ENCODE measurements around the gene GALNT11.

Gene GALNT11

DNA sequence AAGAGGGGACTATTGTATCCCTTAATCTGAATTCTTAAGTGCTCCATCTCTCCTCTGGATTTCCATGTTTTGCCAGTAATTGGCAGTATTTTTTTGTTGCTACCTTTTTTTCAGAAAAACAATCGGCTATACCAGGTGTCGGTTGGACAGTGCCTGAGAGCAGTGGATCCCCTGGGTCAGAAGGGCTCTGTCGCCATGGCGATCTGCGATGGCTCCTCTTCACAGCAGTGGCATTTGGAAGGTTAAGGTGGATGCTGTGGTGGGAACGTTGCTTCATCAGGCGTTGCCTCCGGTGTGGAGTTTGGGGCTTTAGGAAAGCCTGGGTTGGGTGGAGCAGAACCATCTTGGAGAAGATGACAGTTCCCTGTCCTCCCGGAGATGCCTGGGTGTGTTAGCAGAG lies 96.0 kb downstream of the GALNT11 start:
- DNase-seq: no peak

DNA sequence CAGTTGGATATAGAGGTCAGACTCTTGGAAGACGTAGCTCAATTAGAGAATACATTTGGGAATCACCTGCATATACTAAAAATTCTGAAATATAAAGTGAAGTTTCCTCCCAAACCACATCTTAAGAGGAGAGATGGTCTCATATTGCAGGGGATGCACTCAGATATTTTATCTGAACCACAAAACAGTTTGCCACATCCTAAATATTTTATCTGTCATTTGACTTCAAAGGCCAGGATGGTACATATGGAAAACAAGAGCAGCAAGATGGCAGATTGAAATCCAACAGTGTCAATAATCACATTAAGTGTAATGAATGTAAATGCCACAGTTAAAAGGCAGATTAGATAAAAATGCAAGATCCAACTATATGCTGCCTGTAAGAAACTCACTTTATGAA lies 97.1 kb downstream of the GALNT11 start:
- DNase-seq: no peak

DNA sequence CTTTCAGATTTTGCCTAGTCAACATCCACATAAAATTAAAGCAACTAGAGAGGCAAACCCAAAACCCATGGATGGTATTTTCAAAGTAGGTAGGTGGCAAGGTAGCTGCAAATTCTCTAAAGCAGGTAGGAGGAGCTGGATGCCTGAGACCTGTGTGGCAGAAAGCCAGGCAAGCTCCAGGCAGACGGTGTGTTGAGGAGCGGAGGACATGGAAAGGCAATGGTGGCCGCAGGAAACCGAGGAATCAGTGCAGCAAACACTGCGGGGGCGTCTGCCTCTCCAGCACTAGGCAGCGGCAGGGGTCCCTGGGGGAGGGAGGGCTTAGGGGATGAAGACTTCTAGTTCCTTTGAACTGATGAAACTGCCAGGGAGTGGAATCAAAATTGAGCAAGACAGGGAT lies 101.3 kb downstream of the GALNT11 start:
- DNase-seq: no peak

DNA sequence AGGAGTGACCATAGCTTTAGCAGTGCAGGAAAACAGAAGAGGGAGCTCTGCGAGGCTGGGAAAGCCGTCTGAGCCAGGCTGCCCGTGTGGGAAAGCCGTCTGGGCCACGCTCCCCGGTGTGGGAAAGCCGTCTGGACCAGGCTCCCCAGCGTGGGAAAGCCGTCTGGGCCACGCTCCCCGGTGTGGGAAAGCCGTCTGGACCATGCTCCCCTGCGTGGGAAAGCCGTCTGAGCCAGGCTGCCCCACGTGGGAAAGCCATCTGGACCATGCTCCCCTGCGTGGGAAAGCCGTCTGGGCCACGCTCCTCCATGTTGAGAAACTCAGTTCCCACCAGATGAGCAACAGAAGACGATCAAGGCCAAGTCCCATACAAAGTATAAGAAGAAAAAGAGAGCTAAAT lies 101.8 kb downstream of the GALNT11 start:
- no peak for DNase-seq

DNA sequence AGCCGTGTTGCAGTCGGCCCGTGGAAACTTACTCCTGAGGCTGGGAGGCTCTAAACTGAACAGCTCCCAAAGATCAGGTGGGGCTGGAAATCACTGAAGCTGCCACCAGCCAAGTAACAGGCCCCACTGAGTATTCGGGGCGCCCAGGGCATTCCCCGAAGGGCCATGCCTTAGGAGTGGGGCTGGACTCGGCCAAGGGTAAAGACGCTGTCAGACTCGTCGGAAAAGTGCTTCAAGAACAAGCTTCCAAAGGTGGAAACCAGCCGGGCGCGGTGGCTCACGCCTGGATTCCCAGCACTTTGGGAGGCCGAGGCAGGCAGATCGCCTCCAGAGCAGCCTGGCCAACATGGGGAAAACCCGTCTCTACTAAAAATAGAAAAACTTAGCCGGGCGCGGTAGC lies 102.8 kb downstream of the GALNT11 start:
- DNase-seq: no peak

DNA sequence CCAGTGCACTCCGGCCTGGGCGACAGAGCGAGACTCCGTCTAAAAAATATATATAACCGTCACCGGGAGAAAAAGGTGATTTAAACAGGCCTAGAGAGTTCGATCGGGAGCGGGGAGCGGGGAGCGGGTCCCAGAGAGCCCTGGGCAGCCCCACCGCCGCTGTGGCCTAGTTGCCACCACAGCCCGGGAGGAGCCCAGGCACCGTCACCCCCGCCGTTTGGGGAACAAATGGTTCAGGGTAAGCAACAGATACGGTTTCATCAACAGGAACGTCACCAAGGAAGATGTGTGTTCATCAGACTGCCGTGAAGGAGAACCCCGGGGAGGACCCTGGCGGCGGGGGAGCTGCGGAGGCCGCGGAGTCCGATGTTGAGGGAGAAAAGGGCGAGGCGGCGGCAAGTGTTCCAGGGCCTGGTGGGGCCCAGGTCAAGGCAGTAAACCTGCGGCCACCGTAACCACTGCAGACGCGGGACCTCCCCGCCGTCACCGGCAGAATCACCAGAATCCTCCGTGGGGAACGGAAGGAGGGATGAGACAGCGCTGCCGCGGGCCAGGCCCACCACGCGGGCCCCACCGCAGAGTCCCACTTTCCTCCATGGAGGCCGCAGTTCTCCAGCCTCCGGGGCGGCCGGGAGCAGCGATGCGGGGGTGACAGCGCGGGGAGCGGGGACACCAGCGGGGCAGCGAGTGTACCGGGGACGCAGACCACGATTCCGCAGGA lies 103.4 kb downstream of the GALNT11 start:
- DNase-seq: no peak

DNA sequence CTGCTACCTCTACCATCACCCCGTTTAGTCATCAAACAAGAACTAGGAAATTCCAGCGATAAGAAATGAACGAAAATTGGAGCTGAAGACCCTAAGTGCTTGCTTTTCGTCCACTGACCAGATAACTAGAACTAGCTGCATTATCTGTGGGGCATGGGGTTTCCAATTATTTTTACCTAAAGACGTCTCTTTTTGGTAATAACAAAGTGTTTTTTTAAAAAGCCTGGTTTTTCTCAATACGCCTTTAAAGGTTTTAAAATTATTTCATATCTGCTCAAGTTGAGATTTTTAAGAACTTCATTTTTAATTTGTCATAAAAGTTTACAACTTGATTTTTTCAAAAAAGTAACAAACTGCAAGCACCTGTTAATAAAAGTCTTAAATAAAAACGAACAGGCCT lies 104.2 kb downstream of the GALNT11 start:
- DNase-seq: no peak

DNA sequence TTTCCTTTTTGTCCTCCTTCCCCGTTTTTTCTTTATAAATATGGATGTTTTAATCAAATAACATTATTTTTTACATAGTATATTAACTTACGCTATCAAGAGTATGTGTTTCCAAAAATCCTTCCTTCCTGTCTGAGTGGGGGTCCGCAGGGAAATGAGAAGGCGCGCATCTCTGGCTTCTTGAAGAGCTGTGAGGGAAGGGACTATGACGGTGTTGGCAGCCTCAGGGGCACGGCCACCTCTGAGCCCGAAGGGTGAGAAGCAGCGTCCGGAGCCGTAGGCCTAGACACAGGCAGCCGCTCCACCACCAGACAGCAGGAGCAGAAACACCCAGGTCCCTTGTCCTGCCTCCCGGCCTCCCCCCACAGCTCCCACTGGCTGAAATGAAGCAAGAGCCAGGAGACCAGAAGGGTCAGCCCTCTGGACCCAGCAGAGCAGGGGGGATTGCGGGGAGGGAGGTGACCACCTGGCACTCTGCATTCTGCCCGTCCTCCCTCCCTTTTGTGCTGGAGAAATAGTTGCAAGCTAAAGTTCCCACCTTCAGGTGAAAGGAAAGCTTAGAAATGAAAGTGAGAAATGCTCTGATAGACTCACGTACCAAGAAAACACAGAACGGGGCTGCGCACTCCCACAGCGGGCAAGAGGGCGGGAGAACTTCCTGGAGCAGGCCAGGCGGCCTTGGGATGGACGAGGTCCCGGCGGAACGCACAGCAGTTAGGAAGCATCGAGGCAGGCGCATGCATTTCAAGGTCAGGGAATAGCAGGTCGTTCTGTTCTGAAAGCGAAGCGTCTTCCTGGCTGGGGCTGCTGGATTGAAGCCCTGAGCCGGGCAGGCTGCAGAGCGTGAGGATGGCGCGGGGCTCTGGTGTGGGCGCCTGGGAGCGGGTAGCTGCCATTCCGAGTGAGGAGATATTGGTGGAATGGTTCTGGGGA lies 105.5 kb downstream of the GALNT11 start:
- no peak for DNase-seq

DNA sequence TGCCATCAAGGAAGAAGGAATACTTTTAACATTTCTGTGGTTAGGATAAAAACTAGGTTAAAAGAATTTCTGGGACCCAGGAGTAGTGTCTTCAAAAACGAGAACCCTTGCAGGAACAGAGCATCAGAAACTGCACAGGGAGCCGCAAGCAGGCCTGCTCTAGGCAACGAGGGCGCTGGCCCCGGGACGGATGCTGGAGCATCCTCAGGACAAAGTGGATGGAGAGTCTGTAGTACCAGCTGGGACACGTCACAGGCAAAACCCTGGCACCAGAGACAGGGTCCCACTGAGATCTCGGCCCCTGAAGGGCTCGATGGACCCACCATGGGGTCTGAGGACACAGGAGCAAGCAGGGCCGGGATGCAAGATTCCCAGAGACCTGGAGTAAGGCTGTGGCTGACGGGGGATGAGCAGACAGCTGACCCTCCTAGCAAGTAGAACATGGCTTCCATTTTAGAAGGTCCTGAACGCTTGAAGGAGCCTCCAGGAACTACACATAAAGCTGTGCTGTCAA lies 106.6 kb downstream of the GALNT11 start:
- DNase-seq: no peak

DNA sequence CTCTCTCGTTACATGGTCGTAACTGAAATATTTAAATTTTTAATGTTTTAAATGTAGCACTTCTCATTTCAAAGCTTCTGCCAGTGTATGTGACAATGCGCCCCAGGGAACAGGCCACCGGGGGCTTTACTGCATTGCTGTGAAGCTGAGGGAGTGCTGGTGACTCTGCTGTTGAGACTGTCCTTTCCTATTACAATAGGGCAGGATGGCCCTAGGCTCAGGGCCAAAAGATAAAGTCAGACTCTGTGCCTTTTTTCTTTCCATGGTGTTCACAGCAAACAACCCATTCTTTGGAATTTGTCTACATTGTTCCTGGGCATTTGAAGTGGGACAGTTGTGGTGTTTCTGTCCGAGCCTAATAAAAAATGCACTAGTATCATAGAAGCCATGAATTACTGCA lies 107.3 kb downstream of the GALNT11 start:
- no peak for DNase-seq

DNA sequence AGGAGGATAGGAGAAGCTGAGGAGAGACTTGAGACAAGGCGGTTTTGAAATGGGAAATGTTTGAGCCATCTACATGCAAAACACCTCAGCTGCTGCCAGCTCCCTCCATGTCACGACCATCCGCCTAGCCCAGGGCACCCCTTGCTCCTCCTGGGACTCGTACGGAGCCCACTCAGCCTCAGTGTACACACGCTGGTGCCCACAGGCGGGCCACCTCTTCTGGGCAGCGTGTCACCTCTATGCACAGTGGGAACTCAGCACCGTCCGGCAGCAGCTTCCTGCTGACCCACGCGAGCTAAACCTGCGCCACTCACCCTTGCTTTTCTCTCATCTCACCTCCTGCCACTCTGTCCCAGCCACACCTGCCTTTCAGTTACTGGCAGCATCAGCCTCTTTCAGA lies 108.3 kb downstream of the GALNT11 start:
- DNase-seq: no peak

DNA sequence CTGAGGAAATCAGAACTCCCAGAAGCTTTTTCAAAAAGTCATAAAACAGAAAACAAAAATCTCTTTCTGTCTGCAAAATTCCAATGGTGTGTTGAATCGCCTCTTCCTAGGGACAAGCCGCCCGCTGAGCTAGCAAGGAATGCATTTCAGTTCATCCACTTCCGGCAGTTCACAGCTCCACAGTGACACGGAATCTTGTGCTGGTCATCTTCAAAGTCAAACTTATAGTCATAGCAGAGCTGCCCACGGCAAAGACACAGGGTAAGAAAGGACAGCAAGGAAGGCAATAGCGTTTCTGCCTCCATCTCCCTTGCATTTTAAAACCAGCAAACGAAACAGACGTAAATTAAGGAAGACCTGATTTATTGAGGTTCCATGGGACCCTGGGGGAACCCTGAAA lies 111.2 kb downstream of the GALNT11 start:
- DNase-seq: no peak

DNA sequence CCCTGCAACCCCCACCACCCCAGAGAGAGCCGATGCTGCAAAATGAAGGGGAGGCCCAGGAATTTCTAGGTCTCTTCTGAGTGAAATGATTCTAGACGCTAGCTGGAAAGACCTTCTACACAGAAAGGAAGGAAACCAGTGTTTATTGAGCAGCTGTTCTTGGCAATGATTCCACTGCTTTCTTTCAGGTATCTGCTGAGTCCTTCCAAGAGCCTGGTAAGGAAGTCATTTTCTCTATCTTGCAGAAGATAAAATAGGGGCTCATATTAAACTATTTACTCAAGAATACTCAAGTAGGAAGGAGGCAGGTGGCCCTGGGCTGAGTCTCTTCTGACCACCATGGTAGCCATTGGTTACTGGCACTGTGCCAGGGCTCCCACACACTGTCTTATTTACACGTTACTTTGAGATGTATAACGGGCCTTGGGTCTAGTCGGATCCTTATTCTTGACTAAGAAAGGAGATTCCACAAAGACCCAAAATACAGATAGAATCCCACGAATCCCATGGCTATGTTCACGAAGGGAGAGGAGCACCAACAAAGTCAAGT lies 112.1 kb downstream of the GALNT11 start:
- DNase-seq: no peak

DNA sequence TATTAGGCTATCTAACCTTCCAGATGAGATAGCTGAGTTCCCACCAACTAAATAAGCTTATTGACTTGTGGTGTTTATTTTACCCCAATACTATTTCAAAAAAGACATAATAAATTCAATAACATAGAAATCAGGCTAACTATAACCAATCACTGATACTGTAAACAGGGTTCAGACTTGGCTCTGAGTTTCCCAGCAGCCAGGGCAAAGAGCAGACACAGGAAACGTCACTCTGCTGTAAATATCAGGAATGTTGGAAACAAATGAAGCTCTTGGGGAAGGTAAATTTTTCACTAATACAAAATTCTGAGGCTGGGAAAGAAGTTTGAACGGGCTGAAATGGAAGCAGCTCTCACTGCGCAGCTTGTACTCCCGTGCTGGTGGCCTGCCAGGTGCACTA lies 114.6 kb downstream of the GALNT11 start:
- no peak for DNase-seq

DNA sequence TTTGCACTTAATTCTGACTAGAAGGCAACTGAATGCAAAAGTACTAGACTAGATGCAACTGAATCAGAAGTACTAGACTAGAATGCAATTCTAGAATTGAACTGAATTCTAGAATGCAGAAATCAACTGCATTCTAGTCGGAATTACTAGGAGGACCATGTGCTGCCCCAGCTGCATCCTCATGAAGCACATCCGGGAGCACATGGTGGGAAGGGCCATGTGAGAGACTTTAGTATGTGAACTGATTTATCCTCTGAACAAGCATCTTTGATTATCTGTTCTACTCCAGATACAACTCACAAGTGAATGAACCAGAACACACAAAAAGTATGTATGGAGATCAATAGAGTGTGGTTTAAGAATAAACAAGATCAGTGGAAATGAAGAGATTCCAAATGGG lies 115.1 kb downstream of the GALNT11 start:
- no peak for DNase-seq

DNA sequence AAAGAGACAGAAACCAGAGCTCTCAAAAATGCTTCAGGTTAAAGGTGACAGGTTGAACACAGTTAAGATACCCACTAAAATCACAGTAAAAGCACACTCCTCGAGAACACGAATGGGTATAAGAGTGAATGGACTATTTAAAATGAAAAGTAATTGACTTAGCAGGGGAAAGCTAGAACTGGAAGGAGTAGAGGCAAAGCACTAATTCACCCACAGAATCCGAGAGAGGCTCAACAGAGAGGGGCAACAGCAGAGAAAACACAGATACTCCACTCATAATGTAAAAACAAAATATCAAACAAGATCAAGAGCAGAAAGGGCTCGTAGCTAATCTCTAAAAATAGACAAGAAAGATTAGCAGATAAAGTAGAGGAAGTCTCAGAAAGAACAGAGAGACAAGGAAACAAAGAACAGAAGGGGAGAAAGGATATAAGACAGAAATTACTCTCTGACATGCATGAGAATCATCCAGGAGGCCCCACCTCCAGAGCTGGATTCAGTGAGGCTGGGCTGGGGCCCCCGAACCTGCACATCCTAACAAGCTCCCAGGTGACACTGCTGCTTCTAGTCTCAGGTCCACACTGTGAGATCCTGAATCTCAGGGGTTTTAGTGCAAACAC lies 117.6 kb downstream of the GALNT11 start:
- DNase-seq: no peak

DNA sequence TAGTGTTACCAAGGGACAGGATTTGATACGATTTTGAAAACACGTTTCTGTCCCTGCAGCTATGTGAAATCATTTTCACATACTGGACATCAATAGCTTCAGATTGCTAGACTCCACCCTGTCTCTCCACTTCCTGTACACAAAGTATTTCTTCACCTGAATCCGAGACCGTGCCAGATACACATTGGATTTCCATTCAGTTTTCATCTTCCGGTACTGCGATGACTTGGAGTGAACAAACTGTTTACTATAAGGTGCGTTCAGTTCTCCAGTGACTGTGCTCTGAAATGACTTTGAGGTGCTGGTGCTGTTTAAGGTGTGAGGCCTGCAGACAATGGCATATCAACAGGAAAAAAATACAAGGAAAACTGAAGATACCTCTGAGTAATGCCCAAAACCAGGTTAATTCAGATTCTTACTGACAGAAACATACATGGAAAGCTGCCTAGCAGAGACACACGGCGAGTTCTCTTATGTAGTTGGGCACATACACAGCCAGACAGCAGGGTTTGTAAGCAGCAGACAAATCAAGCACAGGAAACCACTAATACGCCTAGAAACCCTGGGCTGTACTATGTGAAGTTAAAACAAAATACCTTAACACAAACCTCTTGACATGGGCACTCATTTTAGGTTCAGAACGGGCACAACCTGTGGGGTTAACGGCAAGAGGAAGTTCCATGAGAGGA lies 119.2 kb downstream of the GALNT11 start:
- no peak for DNase-seq

DNA sequence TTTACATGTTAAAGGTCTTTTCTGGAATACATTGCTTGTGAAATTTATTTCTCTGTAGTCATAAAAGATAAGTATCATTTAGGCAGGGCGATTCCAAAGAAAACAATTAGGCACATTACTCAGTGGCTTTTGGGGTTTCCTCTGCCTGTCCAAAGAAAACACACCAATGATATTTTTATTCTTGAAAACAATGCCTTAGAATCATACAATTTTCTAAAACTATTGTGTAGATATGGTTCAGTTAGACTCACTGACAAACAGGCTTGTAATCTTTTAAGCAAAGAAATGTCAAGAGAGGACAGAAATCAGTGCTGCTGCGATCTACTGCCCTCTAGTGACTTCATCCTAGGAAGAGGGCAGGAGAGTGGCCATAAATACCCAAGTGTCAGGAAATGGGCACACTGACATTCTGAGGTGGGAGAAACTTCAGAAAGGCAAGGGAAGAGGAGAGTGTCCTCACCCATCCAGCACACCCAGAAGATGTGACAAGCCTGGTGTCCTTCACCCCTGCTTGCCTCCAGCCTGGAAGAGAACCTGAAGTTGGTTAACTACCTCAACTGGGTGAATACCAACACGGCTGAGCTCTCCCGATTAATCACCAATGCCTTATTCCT lies 120.5 kb downstream of the GALNT11 start:
- peak; percentile 29 for DNase-seq

DNA sequence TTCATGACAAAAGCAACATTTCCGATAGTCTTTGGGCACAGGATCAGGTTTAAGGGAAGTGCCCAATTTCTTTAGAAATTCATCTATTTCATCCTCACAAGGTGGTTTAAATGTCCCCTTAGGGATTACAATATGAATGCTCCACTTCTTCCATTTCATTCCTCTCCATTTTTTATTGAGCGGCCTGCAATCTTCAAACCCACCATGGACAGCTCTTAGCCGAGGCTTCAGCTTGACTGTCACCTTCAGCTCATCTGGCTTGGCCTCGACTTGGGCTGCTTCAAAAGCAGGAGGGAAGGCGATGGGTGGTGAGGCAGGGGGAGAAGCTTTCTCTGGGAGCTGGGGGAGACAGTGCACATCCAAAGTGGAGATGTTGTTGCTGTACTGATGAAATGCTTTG lies 123.2 kb downstream of the GALNT11 start:
- no peak for DNase-seq

DNA sequence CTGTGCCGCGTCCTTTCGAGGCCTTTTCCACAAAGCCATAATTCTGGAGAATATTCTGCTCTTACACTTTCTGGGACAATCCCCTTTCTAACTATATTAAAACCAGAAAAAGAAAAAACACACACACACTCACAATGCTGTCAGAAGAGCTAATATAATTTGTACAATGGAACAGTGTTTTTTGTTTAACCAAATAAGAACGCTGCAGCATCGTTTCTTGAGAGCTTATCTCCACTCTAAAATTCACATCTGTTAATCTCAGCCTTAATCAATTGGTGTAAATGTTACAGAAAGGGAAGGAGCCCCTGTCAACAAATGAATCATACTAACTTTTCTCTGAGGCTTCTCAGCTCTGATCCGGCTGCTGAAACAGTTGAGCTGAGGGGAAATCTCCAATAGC lies 123.9 kb downstream of the GALNT11 start:
- no peak for DNase-seq

DNA sequence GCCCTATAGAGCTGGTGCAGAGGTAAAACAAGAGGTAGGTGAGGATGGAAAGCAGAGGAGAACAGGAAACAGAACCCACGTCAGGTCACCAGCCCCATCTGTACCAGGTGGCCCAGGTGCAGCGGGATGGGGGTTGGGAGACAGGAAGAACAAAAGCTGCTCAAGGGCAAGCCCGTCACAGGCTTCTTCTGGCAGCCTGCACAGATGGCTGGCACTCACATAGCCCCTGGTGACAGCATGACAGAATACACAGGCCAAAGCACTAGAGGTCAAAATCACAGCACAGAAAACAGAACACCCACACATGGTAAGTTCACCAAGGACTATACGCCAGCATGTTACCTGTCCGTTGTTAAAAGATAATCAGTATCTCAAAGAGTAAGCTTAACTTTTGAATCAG lies 126.8 kb downstream of the GALNT11 start:
- DNase-seq: no peak
